Activated naive CD4-positive, alpha-beta T cell treated with anti-CD3 and anti-CD28 coated beads, Interleukin-2, amount 50 U/mL, for 16 hours (primary cell): Measurements from ENCODE around the gene VWA3B.

ENCODE experiments used
- DNase-seq: peaks from one replicate; pipeline ENCODE4 v3.0.0-alpha.2; 2020

The VWA3B gene

GRCh38 chr2:98347298-98348065 lies 260.5 kb downstream of the VWA3B start:
- DNase-seq, result no peak

GRCh38 chr2:98348066-98348561 lies 261.1 kb downstream of the VWA3B start:
- DNase-seq, result no peak

GRCh38 chr2:98350411-98350810 lies 263.4 kb downstream of the VWA3B start:
- DNase-seq, result no peak

GRCh38 chr2:98355881-98356280 lies 268.9 kb downstream of the VWA3B start:
- no peak for DNase-seq

GRCh38 chr2:98356729-98357128 lies 269.8 kb downstream of the VWA3B start:
- DNase-seq, result no peak

- no peak for DNase-seq
Observed at GRCh38 chr2:98357849-98358248, 270.9 kb downstream of the VWA3B start.

- no peak for DNase-seq
Observed at GRCh38 chr2:98359986-98360385, 273.0 kb downstream of the VWA3B start.
